ENCODE data around the gene MTCH1.
"Not testable (repeated sequence)": the region's sequence is repeated elsewhere in the genome, so short reads cannot be mapped to it uniquely, and the experiment has no call there.

The MTCH1 gene

GRCh38 chr6:36946526-36946925 lies 39.5 kb downstream of the MTCH1 start:
- DNase-seq: no peak

GRCh38 chr6:36945301-36945700 lies 40.7 kb downstream of the MTCH1 start:
- no peak for DNase-seq

DNA sequence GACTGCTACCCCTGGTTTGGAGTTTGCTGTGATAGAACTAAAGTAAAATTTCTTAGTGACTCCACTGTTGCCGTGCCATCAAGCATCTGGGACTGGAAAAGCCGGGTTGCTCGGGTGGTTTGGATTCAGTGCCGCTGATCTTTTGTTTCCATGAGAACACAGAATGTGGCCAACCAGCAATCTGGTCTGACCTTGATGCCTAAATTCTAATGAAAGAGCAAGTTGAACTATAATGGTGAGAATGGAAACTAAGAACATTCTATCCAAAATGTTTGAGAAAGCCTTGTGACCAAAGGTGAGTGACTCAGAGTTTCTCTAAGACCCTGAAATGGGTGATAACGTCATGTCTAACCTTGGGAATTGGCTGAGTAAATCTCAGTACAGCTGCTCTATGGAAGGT lies 41.3 kb downstream of the MTCH1 start:
- DNase-seq: no peak

DNA sequence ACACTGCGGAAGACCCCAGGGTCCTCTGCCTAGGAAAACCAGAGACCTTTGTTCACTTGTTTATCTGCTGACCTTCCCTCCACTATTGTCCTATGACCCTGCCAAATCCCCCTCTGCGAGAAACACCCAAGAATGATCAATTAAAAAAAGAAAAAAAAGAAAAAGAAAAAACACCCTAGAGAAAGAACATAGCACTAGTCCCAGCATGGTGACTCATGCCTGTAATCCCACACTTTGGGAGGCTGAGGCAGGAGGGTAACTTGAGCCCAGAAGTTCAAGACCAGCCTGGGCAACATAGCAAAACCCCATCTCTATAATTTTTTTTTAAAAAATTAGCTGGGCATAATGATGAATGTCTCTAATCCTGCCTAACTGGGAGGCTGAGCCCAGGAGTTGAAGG lies 43.7 kb downstream of the MTCH1 start:
- not testable (repeated sequence) for DNase-seq

GRCh38 chr6:36941561-36941960 lies 44.4 kb downstream of the MTCH1 start:
- DNase-seq: not testable (repeated sequence)

DNA sequence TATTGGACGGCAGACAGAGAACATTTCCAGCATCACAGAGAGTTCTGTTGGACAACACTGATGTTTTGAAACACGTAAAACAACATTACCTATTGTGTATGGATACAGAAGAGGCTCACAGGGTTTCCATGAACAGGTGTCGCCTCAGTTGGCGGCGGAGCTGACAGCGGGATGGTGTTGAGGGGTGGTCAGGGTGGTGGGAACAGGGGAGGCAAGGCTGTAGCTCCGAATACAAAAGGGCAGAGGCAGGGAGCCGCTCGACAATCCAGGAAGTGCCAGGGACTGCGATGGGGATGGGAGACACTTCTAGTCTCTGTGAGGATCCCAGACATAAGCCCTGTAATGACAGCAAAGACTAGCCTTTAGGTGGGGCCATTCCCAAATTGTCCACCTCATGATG lies 46.0 kb downstream of the MTCH1 start:
- no peak for DNase-seq

DNA sequence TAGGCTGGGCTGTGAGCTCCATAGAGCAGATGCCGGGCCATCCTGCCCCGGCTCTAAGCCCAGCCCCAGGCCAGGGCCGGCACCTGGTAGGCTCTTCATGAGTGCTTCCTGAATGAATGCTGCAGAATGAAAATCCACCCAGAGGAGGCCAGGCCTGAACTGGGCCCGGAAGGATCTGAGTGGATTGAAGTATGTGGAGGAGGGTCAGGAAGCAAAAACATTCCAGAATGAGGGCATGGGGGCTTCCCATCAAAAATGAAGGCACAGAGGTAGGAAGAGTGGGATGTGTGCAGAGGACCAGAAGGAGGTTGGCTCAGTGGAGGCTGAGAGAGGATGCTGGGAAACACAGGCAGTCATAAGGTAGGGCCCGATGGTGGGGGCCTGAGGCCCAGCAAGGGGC lies 47.0 kb downstream of the MTCH1 start:
- not testable (repeated sequence) for DNase-seq

DNA sequence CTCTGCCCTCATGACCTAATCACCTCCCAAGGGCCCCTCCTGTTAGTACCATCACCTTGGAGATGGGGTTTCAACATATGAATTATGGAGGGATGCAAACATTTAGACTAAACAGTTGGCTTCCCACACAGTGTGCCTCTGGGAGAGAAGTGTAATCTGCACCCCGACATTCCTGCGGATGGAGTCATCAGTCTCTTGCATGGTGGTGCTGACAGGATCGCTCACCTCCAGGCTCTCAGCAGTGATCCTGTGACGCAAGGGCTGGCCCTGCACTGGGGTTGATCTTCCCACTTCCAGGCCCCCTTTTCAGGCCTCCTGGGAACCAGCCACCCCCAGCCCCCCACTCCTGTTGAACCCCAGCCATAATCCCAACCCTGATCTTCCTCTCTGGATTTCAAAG lies 47.5 kb downstream of the MTCH1 start:
- no peak for DNase-seq

DNA sequence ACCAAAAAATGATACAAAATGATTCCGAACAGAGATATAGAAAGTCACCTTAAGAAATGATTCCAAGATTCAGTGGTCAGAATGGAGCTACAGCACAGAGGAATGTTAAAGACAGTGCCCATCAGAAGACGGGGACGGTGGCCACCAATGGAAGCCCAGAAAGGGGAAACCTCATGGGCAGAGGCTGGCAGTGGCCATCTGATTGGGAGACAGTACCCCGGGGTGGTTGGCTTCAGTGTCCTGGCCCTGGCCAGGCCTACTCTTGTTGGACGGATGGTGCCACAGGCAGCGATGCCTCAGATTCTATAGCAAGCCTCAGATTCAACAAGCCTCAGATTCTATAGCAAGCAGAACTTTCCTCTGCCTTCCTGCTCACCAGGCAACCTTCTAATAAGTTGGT lies 48.1 kb downstream of the MTCH1 start:
- no peak for DNase-seq

GRCh38 chr6:36936824-36937223 lies 49.2 kb downstream of the MTCH1 start:
- no peak for DNase-seq

DNA sequence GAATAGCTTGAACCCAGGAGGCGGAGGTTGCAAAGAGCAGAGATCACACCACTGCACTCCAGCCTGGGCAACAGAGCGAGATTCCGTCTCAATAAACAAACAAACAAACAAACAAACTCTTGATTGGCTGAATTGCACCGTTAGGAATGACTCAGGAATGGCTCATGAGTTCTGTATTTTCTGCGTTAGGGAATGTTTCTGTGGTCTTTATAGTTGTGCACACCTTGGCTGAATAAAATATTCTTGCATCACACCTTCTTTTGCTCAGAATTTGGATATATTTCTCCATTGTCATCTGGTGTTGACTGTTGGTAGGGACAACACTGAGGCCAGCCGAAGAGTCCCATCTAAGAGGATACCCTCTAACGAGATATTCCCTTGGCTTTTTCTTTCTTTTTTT lies 51.1 kb downstream of the MTCH1 start:
- DNase-seq: no peak

GRCh38 chr6:36933519-36933918 lies 52.5 kb downstream of the MTCH1 start:
- no peak for DNase-seq

- DNase-seq: no peak
Measured at GRCh38 chr6:36933102-36933501, 52.9 kb downstream of the MTCH1 start.

- DNase-seq: no peak
Measured at GRCh38 chr6:36930483-36930882, 55.5 kb downstream of the MTCH1 start.

DNA sequence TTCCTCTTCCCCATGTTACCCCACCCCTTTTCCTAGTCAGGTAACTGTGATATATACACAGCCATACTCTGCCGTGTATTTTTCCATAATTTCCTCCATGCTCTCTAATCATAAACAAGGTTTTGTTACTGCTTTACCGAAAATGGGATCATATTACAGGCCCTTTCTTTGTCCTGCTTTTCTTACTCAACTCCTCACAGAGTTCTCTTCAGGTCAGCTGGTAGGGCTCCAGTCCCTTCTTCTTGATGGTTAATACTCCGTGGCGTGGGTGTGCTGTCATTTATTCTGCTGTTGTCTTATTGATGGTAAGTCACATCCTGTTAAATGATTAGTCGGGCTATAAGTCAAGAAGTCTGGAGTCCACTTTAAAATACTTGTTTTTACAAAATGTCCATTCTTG lies 56.4 kb downstream of the MTCH1 start:
- no peak for DNase-seq

GRCh38 chr6:36929152-36929551 lies 56.8 kb downstream of the MTCH1 start:
- DNase-seq: no peak

GRCh38 chr6:36928547-36928918 lies 57.5 kb downstream of the MTCH1 start:
- DNase-seq: no peak

GRCh38 chr6:36927691-36928546 lies 58.1 kb downstream of the MTCH1 start:
- no peak for DNase-seq

GRCh38 chr6:36926708-36927513 lies 59.1 kb downstream of the MTCH1 start:
- DNase-seq: no peak

- no peak for DNase-seq
Measured at GRCh38 chr6:36925809-36926208, 60.2 kb downstream of the MTCH1 start.

DNA sequence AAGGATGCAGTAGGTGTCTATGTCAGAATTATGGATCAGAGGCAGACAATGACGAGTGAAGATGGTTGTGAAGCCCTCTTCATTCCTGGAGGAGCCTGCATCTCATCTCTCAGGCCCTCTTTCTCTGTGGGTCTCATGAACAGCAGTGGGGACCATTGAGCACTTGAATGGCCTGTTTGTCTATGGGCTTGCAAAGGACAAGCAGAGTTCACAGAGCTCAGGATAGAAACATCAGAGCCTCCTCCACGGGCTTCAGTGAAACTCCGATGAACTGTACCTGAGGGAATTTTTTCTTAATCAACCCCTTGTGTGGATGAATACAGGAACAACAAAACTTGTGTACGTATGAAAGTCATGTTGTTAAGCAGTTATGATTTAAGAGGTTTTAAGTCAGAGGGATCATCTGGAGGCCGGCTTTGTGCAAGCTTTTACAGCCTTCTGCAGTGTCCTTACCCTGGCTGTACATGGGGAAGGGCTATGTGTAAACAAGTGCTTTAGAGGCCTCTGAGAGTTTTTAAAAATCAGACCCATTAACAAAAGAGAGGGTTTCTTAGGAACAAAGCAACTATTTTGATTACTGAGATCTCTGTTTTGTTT lies 61.1 kb downstream of the MTCH1 start:
- DNase-seq: no peak

GRCh38 chr6:36924131-36924530 lies 61.9 kb downstream of the MTCH1 start:
- no peak for DNase-seq

GRCh38 chr6:36920546-36920945 lies 65.5 kb downstream of the MTCH1 start:
- DNase-seq: no peak

DNA sequence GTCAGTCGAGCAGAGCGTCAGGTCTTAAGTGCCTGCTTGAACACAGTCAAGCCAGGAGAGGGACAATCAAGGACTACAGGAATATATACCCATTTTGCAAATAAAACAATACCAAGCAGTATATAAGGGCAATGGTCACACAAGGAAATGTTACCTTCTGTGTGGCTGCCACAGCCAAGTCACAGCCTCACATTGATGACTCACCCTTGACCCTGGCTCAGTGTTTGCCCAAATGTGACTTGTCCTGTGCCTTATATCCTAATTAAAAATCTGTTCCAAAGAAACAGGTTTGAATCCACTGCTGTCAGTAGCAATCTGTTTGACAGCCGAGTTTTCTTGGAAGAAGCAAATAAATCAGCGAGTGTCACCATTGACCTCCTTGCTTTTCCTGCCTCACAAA lies 65.9 kb downstream of the MTCH1 start:
- no peak for DNase-seq
